ENCODE results near the gene LRP1B.

GRCh38 chr2:142144547-142144946 is 13.7 kb upstream of the LRP1B start:
- no peak for TF ChIP-seq CTCF (IDR thresholded peaks at IDR 0.05)
- TF ChIP-seq POLR2A (IDR thresholded peaks at IDR 0.05) = no peak
- TF ChIP-seq POLR2AphosphoS5 (IDR thresholded peaks at IDR 0.05; ENCODE audit: insufficient read depth in 1 of 2, low read depth in 1 of 2) = no peak

Data from vagina (tissue), 2 donors.